Trophoblast cell (in vitro differentiated cells and primary cell): ENCODE measurements around the gene NEIL1.
"Not testable (repeated sequence)": the region's sequence is repeated elsewhere in the genome, so short reads cannot be mapped to it uniquely, and the experiment has no call there.

Source experiments
- DNase-seq, 2 donors: peaks; one replicate each; pipeline ENCODE4 v3.0.0-alpha.2; 2016
- H2AFZ ChIP-seq: 2 replicates; pipeline ENCODE4 v1.6.1; 2013; ENCODE audit warnings: low read length, moderate library complexity, mild to moderate bottlenecking; ENCODE audit not compliant: insufficient read depth, poor library complexity
- H2AK5ac ChIP-seq: 2 replicates; pipeline ENCODE4 v1.6.1; 2013; ENCODE audit warnings: mild to moderate bottlenecking, low read length
- H2BK120ac ChIP-seq: 2 replicates; pipeline ENCODE4 v1.6.1; 2013; ENCODE audit warnings: low read length, mild to moderate bottlenecking, moderate library complexity; ENCODE audit not compliant: insufficient read depth, poor library complexity
- H2BK12ac ChIP-seq: 2 replicates; pipeline ENCODE4 v1.6.1; 2013; ENCODE audit warnings: mild to moderate bottlenecking, low read length, moderate library complexity
- H2BK5ac ChIP-seq: 2 replicates; pipeline ENCODE4 v1.6.1; 2013; ENCODE audit warnings: low read length, low read depth, moderate library complexity, mild to moderate bottlenecking; ENCODE audit not compliant: poor library complexity
- H3K14ac ChIP-seq: 2 replicates; pipeline ENCODE4 v1.6.1; 2013; ENCODE audit warnings: mild to moderate bottlenecking, low read length
- H3K18ac ChIP-seq: 2 replicates; pipeline ENCODE4 v1.6.1; 2013; ENCODE audit warnings: mild to moderate bottlenecking, low read length
- H3K23ac ChIP-seq: 2 replicates; pipeline ENCODE4 v1.6.1; 2013; ENCODE audit warnings: low read length
- H3K27ac ChIP-seq: 2 replicates; pipeline ENCODE4 v1.5.1; 2013; ENCODE audit warnings: low read depth, mild to moderate bottlenecking, inconsistent platforms, low read length, moderate library complexity
- H3K27me3 ChIP-seq: 2 replicates; pipeline ENCODE4 v1.6.1; 2013; ENCODE audit warnings: inconsistent platforms, mild to moderate bottlenecking, low read length, moderate library complexity; ENCODE audit not compliant: insufficient read depth
- H3K36me3 ChIP-seq, 2 experiments: 1 replicate in 1 of 2; 2 replicates in 1 of 2; pipeline ENCODE4 v1.6.1; 2013; ENCODE audit warnings: low read length in 2 of 2, mild to moderate bottlenecking in 2 of 2, moderate library complexity in 1 of 2; ENCODE audit not compliant: insufficient read depth in 2 of 2, control insufficient read depth in 1 of 2
- H3K4ac ChIP-seq: 2 replicates; pipeline ENCODE4 v1.6.1; 2013; ENCODE audit warnings: low read depth, mild to moderate bottlenecking, low read length, moderate library complexity
- H3K4me1 ChIP-seq, 2 experiments: 1 replicate in 1 of 2; 2 replicates in 1 of 2; pipeline ENCODE4 v1.6.1; 2013; ENCODE audit warnings: low read length in 2 of 2, mild to moderate bottlenecking in 2 of 2, moderate library complexity in 1 of 2; ENCODE audit not compliant: insufficient read depth in 2 of 2, control insufficient read depth in 1 of 2
- H3K4me2 ChIP-seq: 2 replicates; pipeline ENCODE4 v1.6.1; 2013; ENCODE audit warnings: inconsistent platforms, mild to moderate bottlenecking, low read length, moderate library complexity
- H3K4me3 ChIP-seq: 2 replicates; pipeline ENCODE4 v1.5.1; 2013; ENCODE audit warnings: mild to moderate bottlenecking, low read depth, low read length, inconsistent platforms
- H3K79me1 ChIP-seq: one replicate; pipeline ENCODE4 v1.6.1; 2013; ENCODE audit warnings: low read length
- H3K79me2 ChIP-seq: 2 replicates; pipeline ENCODE4 v1.6.1; 2013; ENCODE audit warnings: low read length, mild to moderate bottlenecking; ENCODE audit not compliant: control insufficient read depth, insufficient read depth, poor library complexity
- H3K9ac ChIP-seq: 2 replicates; pipeline ENCODE4 v1.6.1; 2013; ENCODE audit warnings: mild to moderate bottlenecking, low read length
- H3K9me3 ChIP-seq: 2 replicates; pipeline ENCODE4 v1.6.1; 2013; ENCODE audit warnings: low read depth, mild to moderate bottlenecking, control low read depth, inconsistent platforms, low read length; ENCODE audit not compliant: insufficient read depth
- H4K12ac ChIP-seq: 2 replicates; pipeline ENCODE4 v1.6.1; 2013; ENCODE audit warnings: low read depth, mild to moderate bottlenecking, low read length, moderate library complexity
- H4K8ac ChIP-seq: 2 replicates; pipeline ENCODE4 v1.6.1; 2013; ENCODE audit warnings: low read depth, mild to moderate bottlenecking, low read length, moderate library complexity
- H4K91ac ChIP-seq: one replicate; pipeline ENCODE4 v1.6.1; 2013; ENCODE audit warnings: low read depth, mild to moderate bottlenecking, low read length, moderate library complexity
- WGBS: extraction: QIAGEN DNeasy Blood & Tissue Kit; methylation state at CpG from one replicate; pipeline ENCODE4 v1.1.7; 2013; ENCODE audit warnings: missing lambda C conversion rate; ENCODE audit not compliant: insufficient read length, insufficient coverage; ENCODE audit errors: extremely low coverage; 5-methylcytosine and 5-hydroxymethylcytosine counted together

Gene NEIL1

GRCh38 chr15:75302318-75302717 is 44.5 kb upstream of the NEIL1 start:
- WGBS, result no CpG with 5 or more reads among the region's 9 CpGs
- no peaks in the 10 kb centered on the region for H3K79me1 ChIP-seq
- no peak overlapping the region for H3K4ac ChIP-seq
- H3K9ac ChIP-seq, result no peak overlapping the region
- no peak overlapping the region for H3K18ac ChIP-seq
- H4K91ac ChIP-seq, result no peak overlapping the region
- H4K12ac ChIP-seq, result no peak overlapping the region
- H3K27ac ChIP-seq, result no peak overlapping the region
- no peak overlapping the region for H3K4me3 ChIP-seq
- H3K23ac ChIP-seq, result no peak overlapping the region
- no peak overlapping the region for H3K14ac ChIP-seq
- H3K4me2 ChIP-seq, result no peak overlapping the region
- peaks cover 3% of the 10 kb centered on the region in 2 experiments for H3K4me1 ChIP-seq
- H4K8ac ChIP-seq, result no peak overlapping the region
- H2BK120ac ChIP-seq, result no peak overlapping the region
- DNase-seq, result no peak
- H2AK5ac ChIP-seq, result no peak overlapping the region
- H2BK5ac ChIP-seq, result no peak overlapping the region
- no peak overlapping the region for H2AFZ ChIP-seq
- H3K36me3 ChIP-seq, result no peaks in the 10 kb centered on the region
- H3K9me3 ChIP-seq, result no peaks in the 10 kb centered on the region
- no peaks in the 10 kb centered on the region for H3K27me3 ChIP-seq
- H2BK12ac ChIP-seq, result no peak overlapping the region
- H3K79me2 ChIP-seq, result no peaks in the 10 kb centered on the region

- not testable (repeated sequence) for H3K79me2 ChIP-seq, H3K9me3 ChIP-seq, H4K91ac ChIP-seq, H3K4me1 ChIP-seq, DNase-seq, H3K23ac ChIP-seq, H4K12ac ChIP-seq, H3K9ac ChIP-seq, H3K14ac ChIP-seq, H3K27me3 ChIP-seq, H2BK120ac ChIP-seq, H3K4me2 ChIP-seq, H3K18ac ChIP-seq, H2AK5ac ChIP-seq, H2AFZ ChIP-seq, H3K79me1 ChIP-seq, H2BK12ac ChIP-seq, H3K27ac ChIP-seq, H4K8ac ChIP-seq, H2BK5ac ChIP-seq, H3K36me3 ChIP-seq, H3K4me3 ChIP-seq, H3K4ac ChIP-seq
- WGBS, result no CpG with 5 or more reads among the region's 4 CpGs
These were observed 44.1 kb upstream of the NEIL1 start for GRCh38 chr15:75302753-75303152.

GRCh38 chr15:75306188-75306587 is 40.7 kb upstream of the NEIL1 start:
- no CpG with 5 or more reads among the region's 3 CpGs for WGBS

GRCh38 chr15:75307778-75308390 is 39.0 kb upstream of the NEIL1 start:
- no peaks in the 10 kb centered on the region for H3K36me3 ChIP-seq
- H4K8ac ChIP-seq, result no peak overlapping the region
- WGBS, result no CpG with 5 or more reads among the region's 15 CpGs
- H3K4me1 ChIP-seq, result no peaks in the 10 kb centered on the region
- H4K91ac ChIP-seq, result no peak overlapping the region
- no peak overlapping the region for H2AK5ac ChIP-seq
- H4K12ac ChIP-seq, result no peak overlapping the region
- no peak overlapping the region for H3K9ac ChIP-seq
- no peak overlapping the region for H3K4me3 ChIP-seq
- no peak overlapping the region for H3K18ac ChIP-seq
- no peaks in the 10 kb centered on the region for H3K79me2 ChIP-seq
- H3K79me1 ChIP-seq, result no peaks in the 10 kb centered on the region
- no peak overlapping the region for H3K14ac ChIP-seq
- no peak overlapping the region for H2BK12ac ChIP-seq
- H2BK120ac ChIP-seq, result no peak overlapping the region
- no peak overlapping the region for H3K4me2 ChIP-seq
- H2AFZ ChIP-seq, result no peak overlapping the region
- H3K9me3 ChIP-seq, result no peaks in the 10 kb centered on the region
- DNase-seq, result peak in 1 of 2 donors; percentile 49
- H2BK5ac ChIP-seq, result no peak overlapping the region
- no peaks in the 10 kb centered on the region for H3K27me3 ChIP-seq
- no peak overlapping the region for H3K4ac ChIP-seq
- H3K27ac ChIP-seq, result no peak overlapping the region
- H3K23ac ChIP-seq, result no peak overlapping the region

More at GRCh38 chr15:75306188-75306587, 40.7 kb upstream of the NEIL1 start:
- no peak overlapping the region for H2BK120ac ChIP-seq
- no peak for DNase-seq
- no peak overlapping the region for H3K23ac ChIP-seq
- H2BK12ac ChIP-seq, result no peak overlapping the region
- H3K27me3 ChIP-seq, result no peaks in the 10 kb centered on the region
- no peak overlapping the region for H3K4me3 ChIP-seq
- H4K12ac ChIP-seq, result no peak overlapping the region
- H2AK5ac ChIP-seq, result no peak overlapping the region
- no peak overlapping the region for H3K9ac ChIP-seq
- H3K4me2 ChIP-seq, result no peak overlapping the region
- H3K4me1 ChIP-seq, result no peaks in the 10 kb centered on the region
- no peaks in the 10 kb centered on the region for H3K36me3 ChIP-seq
- H4K8ac ChIP-seq, result no peak overlapping the region
- no peak overlapping the region for H2BK5ac ChIP-seq
- H3K18ac ChIP-seq, result no peak overlapping the region
- no peak overlapping the region for H3K14ac ChIP-seq
- no peak overlapping the region for H4K91ac ChIP-seq
- no peak overlapping the region for H3K27ac ChIP-seq
- H3K4ac ChIP-seq, result no peak overlapping the region
- no peaks in the 10 kb centered on the region for H3K79me2 ChIP-seq
- no peaks in the 10 kb centered on the region for H3K9me3 ChIP-seq
- H2AFZ ChIP-seq, result no peak overlapping the region
- H3K79me1 ChIP-seq, result no peaks in the 10 kb centered on the region
